Activated CD8-positive, alpha-beta memory T cell treated with anti-CD3 and anti-CD28 coated beads, Interleukin-2, amount 50 U/mL, for 1 hour (primary cell): Measurements from ENCODE around the gene OR6Y1.

ENCODE experiments used
- DNase-seq: peaks from one replicate; pipeline ENCODE4 v3.0.0-alpha.2; 2020; ENCODE audit errors: extremely low read depth

The OR6Y1 gene, protein sequence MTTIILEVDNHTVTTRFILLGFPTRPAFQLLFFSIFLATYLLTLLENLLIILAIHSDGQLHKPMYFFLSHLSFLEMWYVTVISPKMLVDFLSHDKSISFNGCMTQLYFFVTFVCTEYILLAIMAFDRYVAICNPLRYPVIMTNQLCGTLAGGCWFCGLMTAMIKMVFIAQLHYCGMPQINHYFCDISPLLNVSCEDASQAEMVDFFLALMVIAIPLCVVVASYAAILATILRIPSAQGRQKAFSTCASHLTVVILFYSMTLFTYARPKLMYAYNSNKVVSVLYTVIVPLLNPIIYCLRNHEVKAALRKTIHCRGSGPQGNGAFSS

DNA sequence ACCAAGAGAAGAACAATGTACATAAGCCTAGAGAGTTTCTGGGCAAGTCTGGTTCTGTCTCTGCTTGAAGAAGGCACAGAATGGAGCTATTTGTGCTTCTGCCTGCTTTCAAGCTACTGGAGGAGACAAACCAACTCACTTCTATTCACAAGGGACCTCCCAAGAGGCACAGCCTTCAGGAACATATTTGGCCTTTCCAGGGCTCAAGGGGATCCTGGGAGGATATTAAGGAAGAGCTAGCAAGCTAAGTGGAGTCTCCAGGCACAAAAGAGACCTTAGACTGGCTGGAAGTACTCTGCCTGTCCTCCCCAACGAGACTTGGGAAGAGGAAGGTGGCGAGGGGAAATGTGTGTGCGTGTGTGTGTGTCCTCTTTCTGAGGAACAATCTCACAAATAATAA lies at the start of gene OR6Y1:
TSS of gene OR6Y1 (minus strand) at position 54 of the 400 bp plus-strand sequence. CDS start 6,300 bp downstream, outside the sequence.
- no peak for DNase-seq

DNA sequence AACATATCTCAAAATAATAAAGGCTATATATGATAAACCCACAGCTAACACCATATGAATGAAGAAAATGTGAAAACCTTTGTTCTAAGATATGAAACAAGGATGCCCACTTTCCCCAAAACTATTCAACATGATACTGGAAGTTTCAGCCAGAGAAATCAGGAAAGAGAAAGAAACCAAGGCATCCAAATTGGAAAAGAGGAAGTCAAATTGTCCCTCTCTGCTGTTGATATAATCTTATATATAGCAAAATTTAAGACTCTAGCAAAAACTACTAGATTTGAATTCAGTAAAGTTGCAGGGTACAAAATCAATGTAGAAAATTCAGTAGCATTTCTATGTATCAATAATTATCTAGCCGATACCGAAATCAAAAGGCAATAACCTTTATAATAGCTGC lies 46.5 kb upstream of the OR6Y1 start:
- DNase-seq, result no peak

DNA sequence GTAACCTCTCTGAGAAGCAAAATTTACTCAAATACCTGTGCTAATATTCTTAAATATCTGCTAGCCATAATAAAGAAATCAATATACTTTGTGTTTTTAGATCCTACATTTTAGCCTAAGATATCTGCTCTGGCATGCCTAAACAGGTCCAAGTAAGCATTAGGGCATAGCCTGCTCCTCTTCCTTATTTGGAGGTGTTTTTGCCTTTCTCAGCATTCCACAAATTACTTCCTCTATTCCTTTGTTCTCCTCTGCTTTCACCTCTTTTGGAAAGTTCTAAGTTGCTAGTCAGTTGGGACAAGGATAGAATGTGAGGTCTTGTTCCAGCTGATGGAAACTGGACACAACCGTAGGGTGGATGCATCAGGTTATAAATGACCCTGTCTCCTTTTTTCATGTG lies 32.7 kb upstream of the OR6Y1 start:
- DNase-seq, result no peak

DNA sequence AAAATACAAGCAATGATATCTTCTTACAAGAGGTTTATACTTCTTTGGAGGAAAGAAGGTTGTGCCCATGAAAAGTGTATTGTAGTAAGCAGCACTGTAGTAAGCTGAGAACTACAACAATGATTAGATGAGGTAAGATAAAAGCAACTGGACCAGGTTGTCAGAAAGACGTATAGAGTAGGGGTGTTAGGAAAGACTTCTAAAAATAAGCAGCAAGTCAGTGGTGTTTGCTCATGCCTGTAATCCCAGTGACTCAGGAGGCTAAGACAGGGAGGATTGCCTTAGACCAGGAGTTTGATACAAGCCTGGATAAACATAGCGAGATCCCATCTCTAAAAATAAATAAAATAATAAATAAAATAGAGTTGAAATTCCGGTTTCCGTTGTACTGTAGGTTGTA lies 29.8 kb upstream of the OR6Y1 start:
- DNase-seq, result no peak

DNA sequence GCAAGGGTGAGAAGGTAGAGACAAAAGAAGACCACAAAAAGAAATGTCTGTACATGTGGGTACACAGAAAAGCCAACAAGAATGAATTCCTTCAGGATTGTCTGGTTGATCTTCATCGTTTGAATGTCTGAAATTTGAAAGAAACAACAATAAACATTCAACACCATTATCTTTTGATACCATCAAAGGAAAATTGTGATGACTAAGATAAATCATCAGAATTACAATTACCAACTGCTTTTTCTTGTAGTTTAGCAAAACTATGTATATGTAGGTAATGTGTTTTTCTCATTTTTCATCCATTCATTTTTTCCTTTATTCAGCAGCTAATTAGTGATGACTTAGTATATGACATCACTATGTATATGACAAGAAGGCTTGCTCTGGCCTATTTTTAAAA lies 25.5 kb upstream of the OR6Y1 start, which contains the start of gene OR10X1:
TSS of gene OR10X1 (minus strand) at position 167 of the 400 bp plus-strand sequence. CDS start at position 167, 0 bp downstream.
- no peak for DNase-seq

DNA sequence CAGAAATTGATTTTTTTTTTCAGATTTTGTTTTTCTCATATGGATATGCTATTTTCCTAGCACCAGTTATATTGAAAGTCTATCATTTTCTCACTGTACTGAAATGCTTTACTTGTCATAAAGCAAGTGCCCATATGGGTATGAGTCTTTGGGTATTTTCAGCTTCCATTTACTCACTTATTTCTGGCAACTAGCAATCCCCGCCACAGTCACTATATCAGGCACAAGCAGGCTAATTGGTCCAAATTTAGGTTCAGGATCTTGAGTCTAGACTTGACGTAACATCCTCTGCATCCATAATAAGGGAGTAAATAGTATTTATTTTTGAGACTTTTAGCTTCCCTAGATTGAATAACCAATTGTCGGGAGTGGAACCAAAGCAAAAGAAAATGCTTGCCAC lies 23.4 kb upstream of the OR6Y1 start:
- DNase-seq, result no peak

DNA sequence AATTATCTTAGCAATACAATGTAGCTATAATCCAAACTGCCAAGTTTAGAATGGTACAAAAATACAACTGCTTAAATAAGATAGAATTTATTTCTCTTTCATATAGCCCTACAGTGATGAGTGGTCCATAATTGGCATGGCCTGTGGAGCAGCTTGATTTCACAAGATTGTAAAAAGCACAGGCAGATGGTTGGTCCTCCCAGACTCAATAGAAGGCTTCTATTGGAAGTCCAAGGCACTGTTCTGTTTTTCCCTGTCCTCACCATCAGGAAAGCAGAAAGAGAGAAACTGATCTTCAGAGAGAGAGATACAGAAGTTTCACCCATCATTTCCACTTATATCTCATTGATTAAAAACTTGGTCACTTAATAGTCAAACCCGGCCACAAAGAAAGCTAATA lies 18.0 kb upstream of the OR6Y1 start:
- no peak for DNase-seq

DNA sequence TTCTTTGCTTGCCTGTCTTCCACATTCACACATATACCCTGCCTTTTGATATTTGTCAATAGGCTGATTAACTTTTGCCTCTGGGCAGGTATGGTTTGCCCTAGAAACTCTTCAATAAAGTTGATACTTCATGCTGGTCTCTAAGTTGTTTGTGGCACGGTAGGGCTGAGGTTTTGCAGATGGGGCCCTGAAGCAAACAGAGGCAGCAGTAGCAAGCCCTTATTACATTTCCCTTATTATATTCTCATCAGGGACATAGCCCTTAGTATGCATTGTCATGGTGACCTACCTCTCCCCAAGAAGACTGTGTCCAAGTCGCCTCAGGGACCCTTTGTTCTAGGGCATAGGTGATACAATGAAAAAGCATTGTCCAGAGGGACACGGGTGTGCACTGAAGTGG lies 16.3 kb upstream of the OR6Y1 start, which contains the start of gene OR6P1:
TSS of gene OR6P1 (minus strand) at position 101 of the 400 bp plus-strand sequence. CDS start 6,976 bp downstream, outside the sequence.
- no peak for DNase-seq

DNA sequence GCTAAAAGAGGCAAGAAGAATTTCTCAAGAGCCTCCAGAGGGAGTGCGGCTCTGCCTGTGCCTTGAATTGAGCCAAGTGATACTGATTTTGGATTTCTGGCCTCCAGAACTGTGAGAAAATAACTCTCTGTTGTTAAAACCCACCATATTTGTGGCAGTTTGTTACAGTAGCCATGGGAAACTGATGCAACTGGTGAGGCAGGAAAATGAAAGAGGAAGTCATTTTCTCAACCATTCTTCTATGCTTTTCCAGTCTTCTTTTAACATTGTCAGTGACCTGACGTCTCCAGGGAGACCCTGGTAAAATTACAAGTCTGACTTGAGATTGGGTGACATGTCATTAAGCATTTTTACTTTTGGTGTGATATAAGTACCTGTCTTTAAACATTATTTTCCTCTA lies 10.4 kb upstream of the OR6Y1 start:
- no peak for DNase-seq

DNA sequence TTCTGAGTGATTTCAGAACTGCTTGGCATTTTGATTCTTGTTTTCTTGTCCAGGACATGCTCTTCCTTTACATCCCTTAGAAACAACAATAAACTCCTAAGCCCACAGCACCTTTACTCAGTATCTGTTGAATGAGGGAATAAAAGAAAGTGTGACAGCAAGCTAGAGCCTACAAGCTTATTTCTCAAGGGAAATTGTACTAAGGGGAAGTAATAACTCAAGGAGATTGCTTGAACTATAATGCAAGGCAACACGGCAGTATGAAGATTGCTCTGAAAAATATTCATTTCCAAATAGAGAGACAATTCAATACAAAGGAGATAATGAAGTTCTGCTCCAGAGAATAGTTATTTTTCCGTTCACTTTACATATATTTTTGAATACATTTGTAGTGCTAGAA lies 9.6 kb upstream of the OR6Y1 start:
- no peak for DNase-seq

DNA sequence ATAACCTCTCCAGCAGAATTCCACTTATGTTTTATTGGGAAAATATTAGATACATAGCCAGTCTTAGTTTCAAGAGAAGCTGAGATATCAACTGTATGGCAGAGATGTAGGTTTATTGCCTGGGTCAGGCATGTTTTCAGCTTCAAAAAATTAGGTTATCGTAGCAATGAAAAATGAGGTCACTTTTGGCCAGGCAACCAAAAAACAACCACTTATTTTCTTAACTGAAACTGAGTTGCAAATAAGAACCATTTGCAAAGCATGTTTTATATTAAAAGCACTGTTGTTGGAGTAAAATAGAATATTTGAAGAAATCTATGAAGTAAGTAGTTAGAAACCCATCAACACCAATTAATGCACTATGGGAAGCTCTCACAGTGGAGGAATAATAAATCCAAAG lies 5.5 kb upstream of the OR6Y1 start:
- no peak for DNase-seq

DNA sequence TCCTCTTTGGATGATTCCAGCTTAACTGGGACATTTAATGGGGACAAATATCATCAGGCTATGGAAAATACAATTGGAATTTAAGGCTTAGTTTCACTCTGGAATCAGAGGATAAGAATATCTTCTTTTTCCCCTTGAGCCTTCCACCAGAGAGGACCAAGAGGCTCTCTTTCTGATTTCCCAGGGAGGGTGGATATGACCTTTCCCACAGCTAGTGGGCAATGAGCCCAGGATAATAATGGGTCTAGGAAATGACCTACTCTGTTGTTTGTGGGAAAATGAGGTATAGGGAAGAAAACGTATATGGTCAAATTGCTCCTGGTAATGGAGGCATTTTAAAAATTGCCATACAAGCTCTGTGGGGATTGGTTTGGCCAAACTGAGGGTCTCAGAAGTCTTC lies 1.9 kb downstream of the OR6Y1 start:
- no peak for DNase-seq

DNA sequence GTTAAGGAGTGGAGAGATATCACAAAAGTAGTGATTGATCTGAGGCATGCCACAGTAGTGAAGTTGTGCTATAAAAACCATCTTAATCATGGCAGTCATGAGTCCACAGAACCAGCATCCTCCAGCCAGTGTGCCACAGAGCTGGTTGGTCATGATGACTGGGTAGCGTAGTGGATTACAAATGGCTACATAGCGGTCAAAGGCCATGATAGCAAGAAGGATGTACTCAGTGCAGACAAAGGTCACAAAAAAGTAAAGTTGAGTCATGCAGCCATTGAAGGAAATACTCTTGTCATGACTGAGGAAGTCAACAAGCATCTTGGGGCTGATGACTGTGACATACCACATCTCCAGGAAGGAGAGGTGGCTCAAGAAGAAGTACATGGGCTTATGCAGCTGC lies 6.7 kb downstream of the OR6Y1 start:
- no peak for DNase-seq

DNA sequence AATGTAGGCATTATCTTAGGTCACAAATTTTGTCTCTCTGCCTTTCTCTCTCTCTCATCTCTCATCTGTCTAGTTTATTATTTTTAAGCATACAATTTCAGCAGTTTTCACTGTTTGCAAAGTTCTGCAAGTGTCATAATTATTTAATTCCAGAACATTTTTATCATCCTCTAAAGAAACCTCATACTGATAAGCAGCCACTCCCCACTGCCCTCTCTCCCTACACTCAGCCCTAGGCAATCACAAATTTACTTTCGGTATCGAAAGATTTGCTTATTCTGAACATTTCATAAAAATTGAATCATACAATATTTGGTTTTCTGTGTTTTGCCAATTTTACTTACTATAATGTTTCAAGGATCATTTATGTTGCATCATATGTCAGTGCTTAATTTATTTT lies 16.6 kb downstream of the OR6Y1 start:
- DNase-seq, result no peak

DNA sequence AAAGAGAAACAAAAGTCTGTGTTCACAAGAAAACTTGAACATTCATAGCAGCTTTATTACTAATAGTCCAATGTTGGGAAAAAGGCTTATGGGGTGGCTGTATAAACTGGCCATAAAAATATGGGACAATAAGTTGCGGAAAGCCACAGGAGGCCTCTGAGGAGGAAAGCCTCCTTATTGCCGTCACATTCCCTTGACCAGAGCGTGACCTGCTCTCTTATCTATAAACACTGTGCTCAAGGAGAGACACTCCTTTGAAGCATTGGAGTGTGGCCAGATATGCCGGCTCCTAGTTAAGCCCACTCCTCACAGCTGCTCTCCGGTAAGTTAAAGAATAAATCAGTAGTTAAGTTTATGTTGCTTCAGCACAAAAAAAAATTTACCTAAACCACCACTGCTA lies 19.7 kb downstream of the OR6Y1 start:
- no peak for DNase-seq

DNA sequence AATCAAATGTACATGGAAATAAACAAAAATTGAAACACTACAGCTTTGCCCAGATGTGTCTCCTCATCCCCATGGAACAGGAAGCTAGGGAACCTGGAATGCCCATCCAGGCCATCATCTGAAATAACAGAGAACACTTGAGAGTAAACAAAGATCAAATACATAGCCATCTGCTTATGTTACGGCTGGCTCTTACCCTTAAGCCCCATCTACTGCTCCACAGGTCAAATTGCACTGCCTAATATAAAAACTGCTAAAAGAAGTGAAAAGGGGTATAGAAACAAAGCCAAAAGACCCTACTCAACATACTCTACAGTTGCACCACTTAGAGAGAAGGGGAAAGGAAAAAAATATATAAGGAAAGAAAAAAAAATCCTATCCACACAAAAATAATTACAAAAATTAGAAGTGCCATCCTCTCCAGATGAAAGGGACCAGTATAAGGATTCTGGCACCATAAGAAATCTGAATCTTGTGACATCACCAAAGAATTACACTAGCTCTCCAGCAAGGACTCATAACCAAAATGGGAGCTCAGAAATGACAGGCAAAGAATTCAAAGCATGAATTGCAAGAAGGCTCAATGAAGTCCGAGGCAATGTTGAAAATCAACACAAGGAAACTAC lies 26.9 kb downstream of the OR6Y1 start:
- no peak for DNase-seq

DNA sequence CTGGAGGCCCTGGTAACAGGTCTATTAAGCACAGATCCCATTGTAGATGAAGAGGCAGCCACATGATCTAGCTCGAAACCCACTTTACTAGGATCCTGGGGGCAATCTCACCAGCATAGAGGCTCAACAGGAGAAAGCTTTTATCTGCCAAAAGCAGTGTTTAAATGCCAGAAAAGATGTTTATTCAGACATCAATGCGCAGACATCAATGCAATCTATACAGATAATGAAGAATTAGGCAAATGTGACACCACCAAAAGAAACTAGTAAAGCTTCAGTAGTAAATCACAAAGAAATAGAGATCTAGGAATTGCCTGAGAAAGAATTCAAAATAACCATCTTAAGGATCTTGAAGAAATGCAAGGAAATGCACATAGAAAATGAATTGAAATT lies 32.5 kb downstream of the OR6Y1 start:
- DNase-seq, result no peak

DNA sequence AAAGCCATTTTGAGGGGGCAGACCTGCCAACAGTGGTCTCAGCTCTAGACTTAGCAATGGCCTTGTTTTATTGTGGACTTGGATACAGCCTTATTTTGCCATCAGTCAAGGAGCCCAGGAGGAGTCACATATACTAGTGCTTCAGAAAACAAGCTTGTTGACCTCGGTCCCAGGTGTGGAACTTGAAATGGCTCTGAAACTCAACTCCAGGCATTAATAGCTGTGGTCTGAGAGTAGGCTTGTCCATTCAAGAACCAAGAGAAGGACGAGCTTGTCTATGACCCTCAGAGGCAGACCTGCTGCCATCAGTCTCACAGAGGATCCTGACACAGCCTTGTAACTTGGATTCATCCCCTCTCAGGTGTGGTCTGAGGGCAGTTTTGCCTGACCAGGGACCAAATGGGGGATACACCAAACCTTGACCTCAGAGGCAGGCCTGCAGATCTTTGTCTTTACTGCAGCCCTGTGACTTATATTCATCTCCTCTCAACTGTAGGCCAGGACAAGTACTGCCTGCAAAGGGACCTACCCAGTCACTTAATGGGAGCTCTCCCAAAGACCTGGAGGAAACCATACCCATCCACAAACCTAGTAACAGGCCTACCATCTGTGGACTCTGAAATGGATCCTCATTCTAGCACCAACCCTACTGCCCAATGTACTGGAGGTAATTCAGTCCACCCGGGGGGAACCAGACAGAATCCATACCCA lies 33.1 kb downstream of the OR6Y1 start:
- no peak for DNase-seq

DNA sequence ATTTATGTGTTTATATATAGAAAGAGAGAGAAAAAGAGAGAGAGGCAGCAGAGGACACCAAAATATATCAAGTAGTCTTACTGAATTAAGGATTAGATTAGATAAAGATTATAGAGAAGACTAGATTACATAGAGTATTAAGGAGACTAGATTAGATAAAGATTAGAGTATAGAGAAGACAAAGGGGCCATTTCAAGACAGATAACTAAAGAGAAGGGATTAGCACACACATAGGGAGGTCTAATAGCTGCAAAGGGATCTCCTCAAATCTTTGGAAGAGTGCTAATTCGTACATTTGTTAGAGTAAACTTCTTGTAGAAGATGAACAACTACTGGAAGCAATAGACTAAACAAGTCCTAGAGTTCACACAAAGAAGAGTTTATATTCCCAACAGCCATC lies 34.2 kb downstream of the OR6Y1 start:
- no peak for DNase-seq

DNA sequence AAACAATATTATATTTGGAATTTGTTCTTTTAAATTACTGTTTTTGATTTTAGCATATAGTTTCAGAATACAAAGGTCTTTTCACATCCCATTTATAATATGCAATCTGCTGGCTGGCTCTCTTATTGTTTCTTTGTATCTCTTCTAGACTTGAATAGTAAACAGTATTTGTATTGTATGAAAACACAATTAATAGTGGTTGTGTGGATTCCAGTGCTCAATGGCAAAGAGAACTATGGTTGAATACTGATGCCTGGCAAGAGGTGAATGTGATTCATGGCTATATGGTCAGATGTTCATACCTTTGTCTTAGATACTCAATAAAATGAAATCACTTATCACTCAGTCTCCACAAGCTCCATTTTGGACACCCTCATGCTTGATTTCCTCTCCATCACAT lies 37.2 kb downstream of the OR6Y1 start:
- no peak for DNase-seq

DNA sequence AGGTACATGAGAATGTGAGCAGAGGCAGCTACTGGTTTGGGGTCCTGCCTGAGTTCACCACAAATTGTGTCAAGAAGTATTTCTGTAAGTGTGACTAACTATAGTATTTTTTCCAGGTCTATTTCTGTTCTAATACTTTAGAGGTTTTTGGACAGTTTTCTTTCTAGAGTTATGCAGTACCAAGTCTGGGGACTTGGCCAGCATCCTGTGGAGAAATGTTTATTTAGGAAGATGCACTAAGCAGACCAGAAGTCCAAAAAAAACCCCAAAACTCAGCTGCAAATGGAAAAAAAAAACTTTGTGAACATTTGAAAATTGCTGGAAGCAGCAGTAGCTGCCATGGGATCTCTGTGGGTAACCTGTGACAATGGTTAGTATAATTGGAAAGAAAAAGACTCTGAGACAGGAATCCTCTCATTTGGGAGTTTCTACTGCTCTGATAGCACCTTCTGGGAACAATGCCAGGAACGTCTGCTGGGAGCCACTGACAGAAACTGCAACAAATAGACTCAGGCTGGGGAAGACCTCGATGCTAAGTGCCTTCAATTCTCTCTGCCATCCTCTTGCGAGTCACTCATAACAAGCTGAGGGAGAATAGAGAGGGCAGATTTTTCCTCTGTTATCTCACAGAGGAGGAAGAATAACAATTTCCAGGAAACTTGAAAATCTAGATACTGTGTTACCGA lies 44.6 kb downstream of the OR6Y1 start:
- no peak for DNase-seq

DNA sequence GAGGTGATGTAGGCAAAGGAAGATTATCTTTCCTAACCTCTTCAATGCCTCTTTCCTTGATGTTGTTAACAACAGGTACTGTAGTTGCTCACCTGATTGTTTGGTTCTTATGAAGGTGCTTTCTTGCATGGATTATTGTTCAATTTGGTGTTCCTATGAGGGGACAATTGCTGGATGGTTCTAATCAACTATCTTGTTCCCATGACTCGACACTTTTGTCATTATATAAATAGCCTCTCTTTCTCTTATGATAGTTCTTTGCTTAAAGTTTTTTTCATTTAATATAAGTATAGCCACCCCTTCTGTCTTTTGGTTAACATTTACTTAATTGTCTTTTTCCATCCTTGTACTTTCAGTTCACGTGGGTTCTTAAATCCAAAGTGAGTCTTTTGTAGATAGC lies 46.7 kb downstream of the OR6Y1 start:
- DNase-seq, result no peak
